ENCODE data around the gene CARD10. TPM values are rescaled to one million over a fixed set of nuclear protein-coding genes. Genes with fewer than 3 reads are reported as not detected.

Gene CARD10
- total and polyA plus RNA-seq, 2 of the 13 experiments (the other 11 are each of a cell fraction or from before 2014, with no cell fraction given), result 35.2 to 55.8 TPM

GRCh38 chr22:37454857-37455686, 64.1 kb downstream of the CARD10 start (continued):
- TF ChIP-seq PRDM10 (CRISPR knock-in tag; IDR thresholded peaks at IDR 0.05; ENCODE audit: low read depth) (0 out of 2 replicates have a peak, but pooled peaks have one; percentile 52), BCL6 (CRISPR knock-in tag; IDR thresholded peaks at IDR 0.05) (peak; percentile 65), BCLAF1 (IDR thresholded peaks at IDR 0.05) (no peak), FLYWCH1 (CRISPR knock-in tag; IDR thresholded peaks at IDR 0.05) (no peak), ZNF556 (CRISPR knock-in tag; IDR thresholded peaks at IDR 0.05; ENCODE audit: borderline replicate concordance) (no peak), ZNF260 (CRISPR knock-in tag; IDR thresholded peaks at IDR 0.05; ENCODE audit: borderline replicate concordance, low read depth) (no peak), KLF12 (CRISPR knock-in tag; IDR thresholded peaks at IDR 0.05; ENCODE audit: borderline replicate concordance) (no peak), ZNF343 (CRISPR knock-in tag; IDR thresholded peaks at IDR 0.05) (no peak), REXO4 (CRISPR knock-in tag; IDR thresholded peaks at IDR 0.05; ENCODE audit: borderline replicate concordance) (no peak), TAF15 (IDR thresholded peaks at IDR 0.05; ENCODE audit: low read depth, low read length, poor library complexity, severe bottlenecking) (no peak), KDM1A (CRISPR knock-in tag; IDR thresholded peaks at IDR 0.05) (peak; percentile 86; the same call in 1 of the 2 replicates), PHF21A (CRISPR knock-in tag; IDR thresholded peaks at IDR 0.05) (no peak), SNAPC5 (CRISPR knock-in tag; IDR thresholded peaks at IDR 0.05; ENCODE audit: borderline replicate concordance) (no peak), HIC2 (CRISPR knock-in tag; IDR thresholded peaks at IDR 0.05; ENCODE audit: low read depth) (peak; percentile 75; the same call in 1 of the 2 replicates), MIXL1 (CRISPR knock-in tag; IDR thresholded peaks at IDR 0.05) (peak; percentile 36; the same call in 1 of the 2 replicates), IRX3 (CRISPR knock-in tag; IDR thresholded peaks at IDR 0.05; ENCODE audit: borderline replicate concordance, low read depth) (no peak), NFE2L2 (IDR thresholded peaks at IDR 0.05; ENCODE audit: low read length) (peak; percentile 56; the same call in 1 of the 2 replicates), TFDP2 (CRISPR knock-in tag; IDR thresholded peaks at IDR 0.05) (no peak), KLF13 (CRISPR knock-in tag; IDR thresholded peaks at IDR 0.05) (no peak)

Data from HepG2 (cell line).